HG03175 (cell line): ENCODE measurements around the gene IGFLR1.

Experiments
- ATAC-seq: cut with Tn5 transposase; IDR thresholded peaks from one replicate; pipeline ENCODE4 v1.9.1; 2021; ENCODE audit warnings: mild to moderate bottlenecking, moderate library complexity; ENCODE audit not compliant: unreplicated experiment

Gene IGFLR1, protein sequence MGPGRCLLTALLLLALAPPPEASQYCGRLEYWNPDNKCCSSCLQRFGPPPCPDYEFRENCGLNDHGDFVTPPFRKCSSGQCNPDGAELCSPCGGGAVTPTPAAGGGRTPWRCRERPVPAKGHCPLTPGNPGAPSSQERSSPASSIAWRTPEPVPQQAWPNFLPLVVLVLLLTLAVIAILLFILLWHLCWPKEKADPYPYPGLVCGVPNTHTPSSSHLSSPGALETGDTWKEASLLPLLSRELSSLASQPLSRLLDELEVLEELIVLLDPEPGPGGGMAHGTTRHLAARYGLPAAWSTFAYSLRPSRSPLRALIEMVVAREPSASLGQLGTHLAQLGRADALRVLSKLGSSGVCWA

GRCh38 chr19:35742121-35742724 is at the start of gene IGFLR1:
Gene IGFLR1, minus strand, starts transcription at chr19:35742452. Its CDS starts 1,272 bp downstream, at chr19:35741180.
- ATAC-seq, result no peak

DNA sequence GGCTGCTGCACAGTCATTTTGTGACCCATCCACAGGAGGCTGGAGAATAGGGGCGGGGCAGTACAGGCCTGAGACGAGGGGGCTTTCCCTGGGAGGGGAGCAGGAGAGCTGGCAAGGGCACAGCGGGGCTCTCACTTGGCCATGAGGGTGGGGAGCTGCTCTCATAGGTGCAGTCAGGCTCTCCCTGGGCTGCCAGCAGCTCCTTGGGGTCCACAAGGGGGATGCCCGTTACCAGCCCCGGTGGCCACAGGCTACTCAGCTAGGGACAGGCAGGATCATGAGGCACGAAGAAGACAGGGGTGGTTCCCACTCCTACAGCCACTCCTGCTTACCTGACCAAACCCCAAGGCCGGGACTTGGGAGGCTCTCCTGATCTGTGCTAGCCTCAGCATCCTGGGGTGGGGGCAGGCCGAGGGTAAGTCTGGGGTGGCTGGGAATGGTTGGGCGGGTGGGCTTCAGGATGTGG is 49.6 kb upstream of the IGFLR1 start:
- no peak for ATAC-seq

- ATAC-seq, result no peak
Measured at GRCh38 chr19:35790981-35791813, 48.9 kb upstream of the IGFLR1 start.

GRCh38 chr19:35789978-35790944 is 48.0 kb upstream of the IGFLR1 start:
- ATAC-seq, result no peak

DNA sequence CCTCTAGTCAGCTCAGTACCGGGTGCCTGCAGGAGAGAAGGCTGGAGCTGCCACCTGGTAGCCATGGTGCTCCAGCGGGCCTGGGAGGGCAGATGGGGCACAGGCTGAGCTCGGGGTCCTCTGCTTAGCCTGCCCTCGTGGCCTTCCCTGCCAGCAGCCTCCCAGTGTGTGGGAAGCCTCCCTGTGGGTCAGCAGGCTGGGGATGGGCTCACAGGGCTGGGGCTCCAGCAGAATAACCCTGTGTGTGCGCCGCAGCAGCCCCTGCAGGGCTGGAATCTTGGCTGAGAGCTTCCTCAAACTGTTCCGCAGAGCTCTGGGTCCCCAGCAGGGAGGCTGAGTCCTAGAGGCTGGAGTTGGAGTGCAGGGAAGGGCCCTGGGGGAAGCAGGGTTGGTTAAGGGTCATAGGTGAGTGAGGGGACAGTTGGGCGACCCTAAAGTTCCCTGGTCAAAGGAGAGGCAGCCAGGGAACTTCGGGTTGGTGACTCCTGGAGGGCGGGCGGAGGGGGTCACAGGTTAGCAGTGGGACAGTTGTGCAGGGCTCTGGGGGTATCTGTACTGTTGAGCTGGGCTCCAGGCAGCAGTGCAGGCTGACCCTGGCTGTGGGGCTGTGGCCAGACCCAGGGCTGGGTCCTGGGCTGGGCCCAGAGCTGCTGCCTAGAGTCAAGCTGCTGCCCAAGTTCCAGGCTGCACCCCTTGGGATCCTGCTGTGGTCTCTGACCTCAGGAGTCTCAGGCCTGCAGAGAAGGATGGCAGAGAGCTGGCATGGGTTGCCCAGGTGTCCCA is 47.1 kb upstream of the IGFLR1 start:
- ATAC-seq, result no peak

DNA sequence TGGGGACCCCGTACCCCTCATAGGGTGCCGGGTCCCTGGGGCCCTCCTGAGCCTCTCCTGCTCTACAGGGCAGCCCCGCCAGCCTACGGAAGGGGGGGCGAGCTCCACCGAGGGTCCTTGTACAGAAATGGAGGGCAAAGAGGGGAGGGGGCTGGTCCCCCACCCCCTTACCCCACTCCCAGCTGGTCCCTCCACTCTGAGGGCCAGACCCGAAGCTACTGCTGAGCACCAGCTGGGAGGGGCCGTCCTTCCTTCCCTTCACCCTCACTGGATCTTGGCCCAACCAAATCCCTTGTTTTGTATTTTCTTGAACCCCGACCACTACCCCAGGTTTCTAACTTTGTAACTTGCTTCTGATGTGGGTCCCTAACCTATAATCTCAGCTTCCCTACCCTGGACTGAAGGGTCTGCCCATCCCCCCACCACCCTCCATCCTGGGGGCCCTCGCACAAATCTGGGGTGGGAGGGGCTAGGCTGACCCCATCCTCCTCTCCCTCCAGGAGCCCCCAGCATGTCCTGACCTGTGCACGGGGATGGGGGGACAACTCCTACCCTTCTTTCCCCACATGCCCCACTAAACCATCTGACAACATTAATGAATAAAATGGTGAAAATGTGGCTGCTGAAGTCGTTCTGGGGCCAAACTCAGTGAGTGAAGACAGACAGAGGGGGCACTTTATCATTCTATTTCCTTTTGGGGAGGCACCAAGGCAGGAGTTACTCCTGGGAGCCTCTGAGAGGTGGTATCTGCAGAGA is 46.1 kb upstream of the IGFLR1 start:
- ATAC-seq, result no peak

GRCh38 chr19:35787227-35787799 is 45.1 kb upstream of the IGFLR1 start:
- ATAC-seq, result no peak

GRCh38 chr19:35786299-35787160 is 44.3 kb upstream of the IGFLR1 start:
- ATAC-seq, result no peak

GRCh38 chr19:35785339-35785627 is 43.0 kb upstream of the IGFLR1 start:
- ATAC-seq, result no peak

DNA sequence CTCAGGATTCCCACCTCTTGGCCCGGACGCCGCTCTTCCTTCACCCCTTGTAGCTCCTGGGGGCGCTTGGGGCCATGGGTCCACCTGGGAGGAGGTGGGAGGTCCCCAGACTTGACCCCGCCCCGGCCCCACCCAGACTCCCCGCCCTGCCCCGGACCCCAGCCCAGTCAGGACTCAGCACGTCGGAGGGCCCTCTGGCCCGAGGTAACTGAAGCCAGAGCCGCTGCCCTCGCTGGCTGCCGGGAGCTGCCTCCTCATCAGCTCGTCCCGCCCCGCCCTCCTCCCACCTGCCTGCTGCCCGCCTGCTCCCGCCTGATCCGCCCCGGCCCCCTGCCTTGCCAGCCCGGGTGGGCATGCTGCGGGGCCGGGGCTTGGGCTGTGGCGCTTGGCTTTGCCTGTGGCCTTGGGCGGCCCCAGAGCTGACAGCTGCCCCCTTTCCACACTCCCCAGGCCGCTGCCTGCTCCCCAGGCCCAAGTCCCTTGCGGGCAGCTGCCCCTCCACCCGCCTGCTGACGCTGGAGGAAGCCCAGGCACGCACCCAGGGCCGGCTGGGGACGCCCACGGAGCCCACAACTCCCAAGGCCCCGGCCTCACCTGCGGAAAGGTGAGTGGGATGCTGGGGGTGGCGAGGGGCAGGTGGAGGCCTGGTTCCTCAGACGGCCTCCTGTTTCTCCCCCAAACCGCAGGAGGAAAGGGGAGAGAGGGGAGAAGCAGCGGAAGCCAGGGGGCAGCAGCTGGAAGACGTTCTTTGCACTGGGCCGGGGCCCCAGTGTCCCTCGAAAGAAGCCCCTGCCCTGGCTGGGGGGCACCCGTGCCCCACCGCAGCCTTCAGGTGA is 42.5 kb upstream of the IGFLR1 start:
- no peak for ATAC-seq

DNA sequence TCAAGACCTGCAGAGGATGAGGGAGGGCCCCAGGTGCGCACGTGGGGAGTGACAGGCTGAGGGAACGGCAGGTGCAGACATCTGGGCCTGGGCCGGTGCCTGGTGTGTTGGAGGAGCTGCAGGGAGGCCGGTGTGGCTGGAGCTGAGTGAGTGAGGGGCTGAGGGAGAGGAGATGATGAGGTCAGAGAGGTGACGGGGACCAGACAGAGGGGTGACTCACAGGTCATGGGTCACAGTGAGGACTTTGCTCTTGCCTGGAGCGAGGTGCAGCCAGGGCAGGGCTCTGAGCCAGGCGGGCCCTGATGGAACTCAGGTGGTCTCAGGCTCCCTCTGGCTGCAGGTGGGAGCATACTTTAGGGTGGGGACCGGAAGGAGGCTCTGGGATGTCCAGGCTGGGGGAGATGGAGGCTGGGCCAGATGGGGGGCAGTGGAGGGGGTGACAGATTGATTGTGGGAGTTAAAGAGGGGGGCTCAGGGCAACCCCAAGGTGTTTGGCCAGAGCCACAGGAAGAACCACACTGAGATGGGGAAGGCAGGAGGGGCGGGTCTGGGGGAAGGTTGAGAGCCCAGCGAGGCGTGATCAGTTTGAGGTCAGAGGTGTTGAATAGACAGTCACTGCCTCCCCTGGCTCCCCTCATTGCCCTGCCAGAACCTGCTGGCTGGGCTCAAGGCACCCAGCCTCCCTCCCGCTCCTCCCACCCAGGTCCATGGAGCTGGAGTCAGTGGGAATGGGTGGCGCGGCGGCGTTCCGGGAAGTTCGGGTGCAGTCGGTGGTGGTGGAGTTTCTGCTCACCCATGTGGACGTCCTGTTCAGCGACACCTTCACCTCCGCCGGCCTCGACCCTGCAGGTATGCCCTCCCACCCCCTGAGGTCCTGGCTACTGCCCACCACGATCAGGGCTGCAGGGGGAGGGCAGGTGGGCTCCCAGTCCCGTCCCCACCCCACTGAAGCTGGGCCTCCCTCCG is 41.5 kb upstream of the IGFLR1 start:
- no peak for ATAC-seq

DNA sequence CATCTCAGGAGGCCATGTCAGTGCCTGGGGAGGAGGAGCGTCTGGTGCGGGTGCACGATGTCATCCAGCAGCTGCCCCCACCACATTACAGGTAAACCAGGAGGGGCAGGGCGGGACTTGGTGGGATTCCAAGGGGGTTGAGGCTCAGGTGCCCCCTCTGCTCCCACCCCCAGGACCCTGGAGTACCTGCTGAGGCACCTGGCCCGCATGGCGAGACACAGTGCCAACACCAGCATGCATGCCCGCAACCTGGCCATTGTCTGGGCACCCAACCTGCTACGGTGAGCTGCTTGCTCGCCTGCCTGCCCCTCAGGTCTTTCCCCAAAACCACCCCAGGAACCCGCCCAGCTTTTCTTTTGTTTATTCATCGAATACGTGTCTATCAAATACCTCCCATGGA is 40.3 kb upstream of the IGFLR1 start:
- no peak for ATAC-seq

- ATAC-seq, result no peak
Measured at GRCh38 chr19:35781650-35782049, 39.4 kb upstream of the IGFLR1 start.

GRCh38 chr19:35780717-35781116 is 38.5 kb upstream of the IGFLR1 start:
- no peak for ATAC-seq

DNA sequence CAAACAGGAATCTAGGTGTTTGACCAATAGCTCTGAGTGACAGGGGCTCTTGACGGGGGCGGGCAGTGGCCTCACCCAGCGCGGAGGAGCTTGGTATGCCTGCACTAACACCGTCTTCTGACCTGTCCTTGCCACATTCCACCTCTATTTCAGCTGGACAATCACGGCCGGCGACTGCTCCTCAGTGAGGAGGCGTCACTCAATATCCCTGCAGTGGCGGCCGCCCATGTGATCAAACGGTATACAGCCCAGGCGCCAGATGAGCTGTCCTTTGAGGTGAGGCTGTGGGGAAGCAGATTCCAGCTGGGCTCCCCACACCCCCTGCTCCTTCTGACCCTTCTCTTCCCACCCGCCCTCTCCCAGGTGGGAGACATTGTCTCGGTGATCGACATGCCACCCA is 37.8 kb upstream of the IGFLR1 start:
- ATAC-seq, result no peak

DNA sequence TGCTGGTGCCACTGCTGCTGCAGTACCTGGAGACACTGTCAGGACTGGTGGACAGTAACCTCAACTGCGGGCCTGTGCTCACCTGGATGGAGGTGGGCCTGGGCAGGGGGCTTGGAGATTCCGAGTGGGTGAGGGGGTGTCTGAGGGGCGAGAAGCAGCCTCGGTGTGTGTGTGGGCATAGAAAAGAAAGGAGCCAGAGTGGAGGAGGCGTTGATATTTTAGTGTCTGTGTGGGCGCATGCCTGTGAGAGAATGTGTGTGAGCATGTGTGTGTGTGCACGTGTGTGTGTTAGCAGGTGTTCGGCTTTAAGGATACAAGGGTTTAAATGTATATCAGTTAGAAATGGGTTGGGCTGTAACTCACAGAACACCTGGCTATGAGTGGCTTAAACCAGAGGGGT is 36.8 kb upstream of the IGFLR1 start:
- no peak for ATAC-seq
